ENCODE measurements around the gene CTLA4.
A peak's percentile ranks its signal among the peaks of the same experiment; 100 is the strongest.
"Not testable (repeated sequence)": the region's sequence is repeated elsewhere in the genome, so short reads cannot be mapped to it uniquely, and the experiment has no call there.

CTLA4 gene

GRCh38 chr2:203858176-203858575 is 9.4 kb upstream of the CTLA4 start:
- no peak for DNase-seq

- DNase-seq: no peak
Observed at GRCh38 chr2:203859030-203859789, 8.4 kb upstream of the CTLA4 start.

GRCh38 chr2:203861197-203861596 is 6.4 kb upstream of the CTLA4 start:
- no peak for DNase-seq

GRCh38 chr2:203861607-203862006 is 6.0 kb upstream of the CTLA4 start:
- no peak for DNase-seq

- no peak for DNase-seq
Observed at GRCh38 chr2:203869223-203870042, 1.9 kb downstream of the CTLA4 start.

- DNase-seq: peak; percentile 50
Observed at GRCh38 chr2:203870481-203870880, 2.9 kb downstream of the CTLA4 start.

- DNase-seq: no peak
Observed at GRCh38 chr2:203870941-203871340, 3.4 kb downstream of the CTLA4 start.

GRCh38 chr2:203871371-203871983 is 3.9 kb downstream of the CTLA4 start:
- DNase-seq: no peak

- DNase-seq: no peak
Observed at GRCh38 chr2:203873461-203873860, 5.9 kb downstream of the CTLA4 start.

- no peak for DNase-seq
Observed at GRCh38 chr2:203873921-203874631, 6.5 kb downstream of the CTLA4 start.

- no peak for DNase-seq
Observed at GRCh38 chr2:203875471-203875870, 7.9 kb downstream of the CTLA4 start.

GRCh38 chr2:203876328-203876727 is 8.8 kb downstream of the CTLA4 start:
- DNase-seq: no peak

GRCh38 chr2:203878063-203878462 is 10.5 kb downstream of the CTLA4 start:
- DNase-seq: no peak

GRCh38 chr2:203880557-203881125 is 13.1 kb downstream of the CTLA4 start:
- DNase-seq: no peak

- not testable (repeated sequence) for DNase-seq
Observed at GRCh38 chr2:203881185-203881584, 13.6 kb downstream of the CTLA4 start.

- no peak for DNase-seq
Observed at GRCh38 chr2:203882551-203882950, 15.0 kb downstream of the CTLA4 start.

- DNase-seq: peak; percentile 78
Observed at GRCh38 chr2:203886661-203887151, 19.1 kb downstream of the CTLA4 start.

GRCh38 chr2:203887677-203888076 is 20.1 kb downstream of the CTLA4 start:
- DNase-seq: no peak

GRCh38 chr2:203889542-203889941 is 22.0 kb downstream of the CTLA4 start:
- no peak for DNase-seq

- DNase-seq: no peak
Observed at GRCh38 chr2:203889944-203890343, 22.4 kb downstream of the CTLA4 start.

- DNase-seq: no peak
Observed at GRCh38 chr2:203890733-203891132, 23.2 kb downstream of the CTLA4 start.

- DNase-seq: peak; percentile 80
Observed at GRCh38 chr2:203891474-203891873, 23.9 kb downstream of the CTLA4 start.

- DNase-seq: no peak
Observed at GRCh38 chr2:203892207-203892606, 24.6 kb downstream of the CTLA4 start.

All from stimulated activated CD4-positive, alpha-beta T cell treated with anti-CD3 and anti-CD28 coated beads, Interleukin-1b, Interleukin-23, amount 100 ng/mL, for 48 hours (primary cell).